ENCODE measurements around the gene CACNA1I. TPM values are rescaled to one million over a fixed set of nuclear protein-coding genes. Genes with fewer than 3 reads are reported as not detected.

The CACNA1I gene
- total and polyA plus RNA-seq, 2 of the 8 experiments (the other 6 are each of a cell fraction or from before 2014, with no cell fraction given): 0.77 to 1.2 TPM

GRCh38 chr22:39721206-39722031, 150.9 kb downstream of the CACNA1I start:
- no peak for DNase-seq (ENCODE audit: low read depth in 1 of 2, low spot score in 2 of 2)
- no peak for TF ChIP-seq BCL11A (IDR thresholded peaks at IDR 0.05; ENCODE audit: low read depth in 2 of 2, low read length in 2 of 2)
- no peak for TF ChIP-seq ATF3 (IDR thresholded peaks at IDR 0.05; ENCODE audit: insufficient read depth, low read depth, low read length)
- no peak for TF ChIP-seq TCF12 (IDR thresholded peaks at IDR 0.05; ENCODE audit: low read depth, low read length)
- TF ChIP-seq GTF2F1 (IDR thresholded peaks at IDR 0.05; ENCODE audit: borderline replicate concordance, low read depth, low read length): no peak
- TF ChIP-seq FOSL1 (IDR thresholded peaks at IDR 0.05; ENCODE audit: insufficient read depth, low read depth, low read length): no peak
- TF ChIP-seq SIRT6 (IDR thresholded peaks at IDR 0.05; ENCODE audit: low read length): no peak
- TF ChIP-seq BACH1 (IDR thresholded peaks at IDR 0.05; ENCODE audit: low read length): no peak
- TF ChIP-seq EP300 (IDR thresholded peaks at IDR 0.05; ENCODE audit: borderline replicate concordance in 1 of 2, low read depth in 2 of 2, low read length in 2 of 2): no peak

More at GRCh38 chr22:39721206-39722031, 150.9 kb downstream of the CACNA1I start:
- Histone ChIP-seq H3K4me1 (replicated peaks in 1 of 4; ENCODE audit: control insufficient read depth in 3 of 4, insufficient read depth in 4 of 4, low read length in 3 of 4) (no peaks in the 10 kb centered on the region; a peak in 1 of 7 replicates), H3K9me3 (ENCODE audit: insufficient read depth in 2 of 2, low read depth in 1 of 2, low read length in 1 of 2) (no peaks in the 10 kb centered on the region), H3K4ac (replicated peaks; ENCODE audit: insufficient read length, low read depth, low read length) (no peak overlapping the region), H3K36me3 (ENCODE audit: control insufficient read depth in 2 of 4, insufficient read depth in 4 of 4, low read length in 3 of 4) (no peaks in the 10 kb centered on the region), H2BK5ac (ENCODE audit: low read depth, low read length) (no peak overlapping the region), H4K91ac (replicated peaks; ENCODE audit: insufficient read length, low read length) (no peak overlapping the region), H3K4me3 (ENCODE audit: extremely low read depth in 1 of 4, insufficient read depth in 2 of 4, low read depth in 3 of 4, low read length in 4 of 4) (no peak overlapping the region), H3K23ac (ENCODE audit: insufficient read length) (no peak overlapping the region), H3K14ac (ENCODE audit: insufficient read length) (no peak overlapping the region), H2BK120ac (replicated peaks; ENCODE audit: low read depth, low read length) (no peak overlapping the region), H3K27me3 (replicated peaks in 1 of 4; ENCODE audit: control insufficient read depth in 3 of 4, extremely low read depth in 1 of 4, insufficient read depth in 3 of 4, low read length in 3 of 4) (no peaks in the 10 kb centered on the region), H3K79me1 (ENCODE audit: low read depth, low read length) (no peaks in the 10 kb centered on the region), H3K79me2 (ENCODE audit: control insufficient read depth in 1 of 2, insufficient read depth in 2 of 2, low read length in 2 of 2) (no peaks in the 10 kb centered on the region), H4K5ac (ENCODE audit: insufficient read length, low read depth, low read length) (no peak overlapping the region), H4K8ac (ENCODE audit: extremely low read depth, insufficient read depth, low read length) (peak overlapping the region; percentile 29; the same call in 1 of the 2 replicates), H2BK15ac (ENCODE audit: low read length) (no peak overlapping the region), H3K4me2 (ENCODE audit: insufficient read depth in 1 of 2, low read depth in 2 of 2, low read length in 2 of 2) (no peak overlapping the region), H3K18ac (ENCODE audit: extremely low read depth, low read length) (no peak overlapping the region), H2AFZ (ENCODE audit: low read length) (no peak overlapping the region), H2AK5ac (ENCODE audit: low read depth, low read length) (no peak overlapping the region), H3K23me2 (ENCODE audit: low read depth, low read length) (no peaks in the 10 kb centered on the region), H2BK12ac (ENCODE audit: low read depth, low read length) (no peak overlapping the region), H3K9ac (replicated peaks in 1 of 4; ENCODE audit: extremely low read depth in 1 of 4, low read depth in 3 of 4, low read length in 3 of 4) (no peak overlapping the region), H3K27ac (ENCODE audit: low read depth, low read length) (no peak overlapping the region), H3K56ac (replicated peaks; ENCODE audit: insufficient read length, low read depth, low read length) (no peak overlapping the region), H4K20me1 (replicated peaks in 1 of 2; ENCODE audit: control insufficient read depth in 1 of 2, insufficient read depth in 2 of 2, low read length in 2 of 2) (no peaks in the 10 kb centered on the region), H2BK20ac (ENCODE audit: low read length) (no peak overlapping the region)
- FAIRE-seq: no peak
- WGBS, 2 experiments (ENCODE audit: extremely low coverage in 1 of 2, insufficient coverage in 1 of 2, insufficient read length in 1 of 2, insufficient replicate concordance in 2 of 2, low coverage in 1 of 2, low lambda C conversion rate in 2 of 2, missing lambda C conversion rate in 1 of 2): 84% methylated on average over 9 of the region's 9 CpGs; no CpG with 5 or more reads in 1 of the 2 experiments
- ChIA-PET POLR2A (ENCODE audit: partially characterized antibody) (no interaction called here), CTCF (ENCODE audit: partially characterized antibody) (interaction anchor here (1.2 kb wide), 1 partner anchor 178 kb away, joined by 3 read pairs; no protein-coding TSS in a partner anchor)
